GM19193 (cell line): ENCODE results near the gene MAP1S.

Experiments used
- POLR2A ChIP-seq: IDR thresholded peaks from 4 replicates; pipeline ENCODE4 v1.6.1; 2011; ENCODE audit not compliant: insufficient read depth, insufficient read length; ENCODE audit errors: extremely low read depth

MAP1S gene

GRCh38 chr19:17778968-17779929 is 60.0 kb downstream of the MAP1S start:
- no peak for TF ChIP-seq POLR2A

- no peak for TF ChIP-seq POLR2A
Measured at GRCh38 chr19:17780781-17781180, 61.5 kb downstream of the MAP1S start.
